NCI-H460 (cell line): ENCODE data around the gene KLHL21. TPM values are rescaled to one million over a fixed set of nuclear protein-coding genes. Genes with fewer than 3 reads are reported as not detected.
"Not testable (repeated sequence)": the region's sequence is repeated elsewhere in the genome, so short reads cannot be mapped to it uniquely, and the experiment has no call there.

Source experiments
- DNase-seq: peaks from one replicate; pipeline ENCODE4 v3.0.0-alpha.2; 2016; ENCODE audit warnings: low read depth; ENCODE audit errors: extremely low read depth
- small RNA-seq, 2 experiments: library from RNA; depleted of rRNA; stranded (forward); fragments of <200 nt; gene quantifications; one replicate each; pipeline ENCODE3, GENCODE V24; 2014
- total RNA-seq: library from RNA; depleted of rRNA; stranded (reverse); fragments of >200 nt; shearing (Covaris generic); gene quantifications from 2 replicates; pipeline ENCODE4 v1.2.3, GENCODE V29; 2014; rRNA removed

Gene KLHL21
- total RNA-seq, 1 experiment from 2014 or later = 14.5 TPM

DNA sequence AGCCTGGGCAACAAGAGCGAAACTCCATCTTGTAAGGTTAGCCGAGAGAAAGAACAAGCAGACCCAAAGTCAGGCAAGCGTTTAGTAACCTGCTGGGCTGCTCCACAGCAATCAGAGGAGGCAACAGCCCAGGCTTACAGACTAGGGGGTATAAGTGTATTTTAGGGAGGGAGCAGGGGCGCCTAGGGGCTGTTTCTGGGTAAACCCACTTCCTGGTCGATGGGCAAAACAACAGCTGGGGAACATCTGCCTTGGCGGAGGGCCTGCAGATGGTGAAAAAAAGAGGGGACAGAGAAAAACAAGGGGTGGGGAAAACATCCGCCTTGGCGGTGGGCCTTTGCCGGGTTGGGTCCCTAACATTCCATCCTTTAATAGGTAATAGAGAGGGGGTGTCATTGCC is 42.4 kb downstream of the KLHL21 start:
- DNase-seq = no peak

DNA sequence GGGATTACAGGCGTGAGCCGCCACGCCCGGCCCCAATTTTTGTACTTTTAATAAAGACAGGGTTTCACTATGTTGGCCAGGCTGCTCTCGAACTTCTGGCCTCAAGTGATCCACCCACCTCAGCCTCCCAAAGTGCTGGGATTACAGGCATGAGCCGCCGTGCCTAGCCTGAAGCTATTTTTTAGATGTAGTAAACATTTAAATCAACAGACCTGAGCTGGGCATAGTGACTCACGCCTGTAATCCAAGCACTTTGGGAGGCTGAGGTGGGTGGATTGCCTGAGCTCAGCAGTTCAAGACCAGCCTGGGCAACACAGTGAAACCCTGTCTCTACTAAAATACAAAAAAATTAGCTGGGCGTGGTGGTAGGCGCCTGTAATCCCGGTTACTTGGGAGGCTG is 43.5 kb downstream of the KLHL21 start:
- DNase-seq = not testable (repeated sequence)

DNA sequence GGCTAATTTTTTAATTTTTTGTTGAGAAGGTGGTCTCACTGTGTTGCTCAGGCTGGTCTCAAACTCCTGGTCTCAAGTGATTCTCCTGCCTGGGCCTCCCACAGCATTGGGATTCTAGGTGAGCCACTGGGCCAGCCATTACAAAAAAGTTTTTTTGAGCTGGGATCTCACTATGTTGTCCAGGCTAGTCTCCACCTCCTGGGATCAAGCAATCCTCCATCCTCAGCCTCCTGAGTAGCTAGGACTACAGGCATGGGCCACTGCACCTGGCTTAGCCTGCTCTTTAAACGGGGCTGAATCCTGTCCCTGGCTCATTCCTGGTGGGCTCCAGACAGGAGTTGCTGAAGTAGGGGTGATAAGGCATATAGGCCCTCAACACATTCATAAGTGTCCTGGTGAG is 45.1 kb downstream of the KLHL21 start:
- DNase-seq = no peak

DNA sequence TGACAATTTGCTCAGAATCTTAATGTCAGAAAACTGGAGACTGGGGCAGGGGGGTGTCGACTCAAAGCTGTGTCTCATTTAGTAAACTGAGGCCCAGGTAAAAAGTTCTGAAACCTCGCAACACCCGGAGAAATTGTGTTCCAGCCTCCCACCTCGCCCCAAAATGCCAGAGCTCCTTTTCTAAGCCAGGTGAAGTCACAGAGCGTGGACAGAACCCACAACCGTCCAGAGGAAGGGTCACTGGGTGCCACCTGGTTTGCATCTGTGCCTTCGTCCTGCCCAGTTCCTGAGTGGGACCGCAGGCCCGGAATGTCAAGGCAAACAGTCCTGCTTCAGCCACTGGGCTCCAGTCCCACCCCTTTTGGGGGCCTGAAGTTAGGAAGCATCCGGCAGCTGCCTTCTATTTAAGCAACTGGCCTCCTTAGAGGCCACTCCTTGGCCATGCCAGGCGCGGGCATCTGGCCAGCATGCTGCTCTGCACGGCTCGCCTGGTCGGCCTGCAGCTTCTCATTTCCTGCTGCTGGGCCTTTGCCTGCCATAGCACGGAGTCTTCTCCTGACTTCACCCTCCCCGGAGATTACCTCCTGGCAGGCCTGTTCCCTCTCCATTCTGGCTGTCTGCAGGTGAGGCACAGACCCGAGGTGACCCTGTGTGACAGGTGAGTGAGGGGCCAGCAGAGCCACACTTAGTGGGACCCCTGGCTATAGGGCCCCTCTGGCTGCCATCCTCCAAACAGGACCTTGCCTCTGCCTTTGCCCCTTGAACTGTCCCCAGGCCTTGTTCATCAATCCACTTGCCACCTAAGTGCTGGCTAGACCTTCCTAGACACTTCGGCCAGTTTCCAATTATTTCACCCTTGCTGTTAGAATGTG is 47.5 kb downstream of the KLHL21 start, which contains the start of gene TAS1R1:
Gene TAS1R1 (plus strand): TSS at position 401 of the 872 bp plus-strand sequence. CDS start 67 bp downstream, at position 468.
- no peak for DNase-seq

DNA sequence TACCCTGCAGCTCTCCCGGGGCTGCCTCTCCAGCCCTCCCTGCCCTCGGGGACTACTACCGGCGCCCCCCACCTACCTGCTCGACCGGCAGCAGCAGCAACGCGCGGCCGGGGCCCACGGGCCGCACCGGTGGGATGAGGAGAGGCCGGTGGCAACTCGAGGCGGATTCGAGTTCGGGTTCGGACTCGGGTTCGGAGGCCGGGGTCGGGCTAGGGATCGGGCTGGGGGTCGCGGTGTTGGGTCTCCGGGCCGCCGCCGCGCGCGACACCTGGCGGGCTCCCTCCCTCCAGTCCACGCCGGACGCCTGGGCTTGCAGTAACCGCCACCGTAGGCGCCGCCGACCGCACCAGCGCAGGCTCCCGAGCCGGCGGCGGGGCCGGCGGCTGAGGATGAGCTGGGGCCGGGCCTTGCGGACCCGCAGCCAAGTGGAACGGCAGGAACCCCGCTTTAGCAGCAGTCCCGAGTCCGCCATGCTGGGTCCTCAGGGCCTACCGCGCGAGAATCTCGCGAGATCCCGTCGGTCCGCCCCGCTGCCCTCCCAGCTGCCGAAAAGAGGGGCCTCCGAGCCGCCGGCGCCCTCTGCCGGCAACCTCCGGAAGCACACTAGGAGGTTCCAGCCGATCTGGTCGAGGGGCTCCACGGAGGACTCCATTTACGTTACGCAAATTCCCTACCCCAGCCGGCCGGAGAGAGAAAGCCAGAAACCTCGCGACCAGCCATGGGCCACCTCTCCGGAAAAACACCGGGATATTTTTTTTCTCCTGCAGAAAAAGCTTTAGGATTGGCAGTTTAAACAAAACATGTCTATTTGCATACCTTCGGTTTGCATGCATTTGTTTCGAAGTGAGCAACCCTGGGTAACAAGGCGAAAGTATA is 48.4 kb downstream of the KLHL21 start, which contains the start of gene NOL9:
Gene NOL9 (minus strand): TSS at position 483 of the 876 bp plus-strand sequence. CDS start 11 bp downstream, at position 472.
- peak; percentile 82 for DNase-seq

DNA sequence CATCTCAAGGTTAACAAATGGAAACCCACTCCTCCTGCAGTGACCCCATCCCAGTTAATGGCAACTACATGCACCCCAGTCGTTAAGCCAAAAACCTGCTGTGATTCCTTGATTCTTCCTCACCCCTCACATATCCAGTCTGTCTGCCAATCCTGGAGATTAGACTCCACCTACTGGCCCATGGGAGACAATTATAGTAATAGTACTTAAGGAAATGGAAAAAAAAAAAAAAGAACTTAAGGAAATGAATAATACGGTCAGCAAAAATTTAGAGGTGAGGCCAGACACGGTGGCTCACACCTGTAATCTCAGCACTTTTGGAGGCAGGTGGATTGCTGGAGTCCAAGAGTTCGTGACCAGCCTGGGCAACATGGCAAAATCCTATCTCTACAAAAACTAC is 55.4 kb downstream of the KLHL21 start:
- DNase-seq = no peak

DNA sequence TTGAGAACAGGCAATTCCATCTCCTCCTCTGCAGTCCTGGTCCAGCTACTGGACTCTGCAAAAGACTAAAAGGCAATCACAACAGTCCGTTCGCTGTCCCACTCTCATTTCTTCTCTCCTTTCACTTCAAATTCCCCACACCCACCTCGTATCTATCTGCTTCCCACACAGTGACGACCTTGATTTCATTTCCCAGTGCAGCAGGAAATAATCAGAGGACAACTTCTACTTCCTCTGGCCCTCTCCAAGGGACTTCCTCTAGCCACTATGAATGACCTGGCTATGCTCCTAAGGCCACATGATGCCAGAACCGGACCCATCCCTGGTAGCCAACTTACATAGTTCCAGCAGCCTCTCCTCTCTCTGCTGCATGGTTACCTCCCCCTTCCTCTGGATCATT is 56.3 kb downstream of the KLHL21 start:
- DNase-seq = no peak

DNA sequence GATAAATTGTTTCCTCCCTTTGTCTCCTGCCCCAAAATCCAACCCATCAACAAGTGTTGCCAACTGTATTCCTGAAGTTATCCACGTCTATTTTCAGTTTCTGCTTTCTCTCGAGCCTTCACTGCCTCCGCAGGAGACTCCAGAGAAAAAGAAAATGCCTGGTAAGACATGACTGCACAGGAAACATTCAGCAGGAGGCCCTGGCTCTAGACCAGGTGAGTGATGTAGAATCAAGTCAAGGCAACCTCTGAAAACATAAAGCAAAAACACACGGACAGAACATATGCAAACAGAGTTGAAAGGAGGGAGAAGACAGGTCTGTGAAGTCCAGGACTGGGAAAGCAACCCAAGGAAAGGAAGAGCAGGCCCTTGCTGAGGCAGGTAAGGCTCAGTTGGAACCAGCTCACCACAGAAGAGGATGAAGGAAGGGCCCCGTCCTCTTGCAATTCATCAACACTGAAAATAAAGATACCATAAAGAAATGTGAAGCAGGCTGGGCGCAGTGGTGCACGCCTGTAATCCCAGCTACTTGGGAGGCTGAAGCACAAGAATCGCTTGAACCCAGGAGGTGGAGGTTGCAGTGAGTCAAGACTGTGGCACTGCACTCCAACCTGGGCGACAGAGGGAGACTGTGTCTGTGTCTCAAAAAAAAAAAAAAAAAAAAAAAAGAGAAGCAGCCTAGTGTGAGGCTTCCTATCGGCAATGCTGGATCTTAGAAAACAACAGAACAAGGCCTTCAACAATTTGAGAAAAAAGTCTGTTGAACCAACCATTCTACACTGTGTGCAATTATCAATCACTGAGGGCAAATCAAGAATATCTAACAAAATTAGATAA is 57.2 kb downstream of the KLHL21 start:
- no peak for DNase-seq

DNA sequence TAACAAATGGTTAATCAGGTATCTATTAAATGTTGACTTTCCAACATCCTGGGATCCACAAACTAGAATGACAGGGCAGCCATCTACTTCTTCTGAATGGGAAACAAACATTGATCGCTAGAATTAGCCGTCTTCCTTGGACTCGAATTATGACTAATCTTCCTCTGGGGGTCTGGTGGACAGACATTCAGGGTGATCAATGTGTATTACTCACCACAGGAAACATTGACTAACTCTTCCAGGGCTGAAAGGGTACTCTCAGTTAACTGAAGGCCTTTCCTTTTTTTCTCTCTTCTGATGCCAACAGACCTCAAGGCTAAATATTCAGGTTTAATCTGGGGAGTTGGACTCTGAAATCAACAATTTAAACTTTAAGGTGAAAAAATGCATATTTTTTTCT is 57.8 kb downstream of the KLHL21 start:
- DNase-seq = no peak

Small RNAs within 50 kb of the gene (small RNA-seq; reads per million reads assigned to genes)
- gene RNU6-731P = 0 reads per million in 2 experiments

Other genes with a start within 250 kb of the KLHL21 start
- 22.5 and 24.4 TPM in 2 replicates for gene ACOT7, start 209.1 kb downstream of the KLHL21 start, total RNA-seq
- 0.57 and 1.0 TPM in 2 replicates for gene HES2, start 182.9 kb downstream of the KLHL21 start, total RNA-seq
- gene ESPN, start 178.1 kb downstream of the KLHL21 start, total RNA-seq = 0.17 TPM in 1 of 2 replicates, not detected in the other
- 3.3 and 4.2 TPM in 2 replicates for gene TNFRSF25, start 136.7 kb downstream of the KLHL21 start, total RNA-seq
- gene PLEKHG5, start 111.2 kb downstream of the KLHL21 start, total RNA-seq = 3.4 and 3.6 TPM in 2 replicates
- 20.2 and 24.5 TPM in 2 replicates for gene NOL9, start 48.4 kb downstream of the KLHL21 start, total RNA-seq
- not detected in 2 replicates for gene TAS1R1, start 47.6 kb downstream of the KLHL21 start, total RNA-seq
- gene ZBTB48, start 22.9 kb downstream of the KLHL21 start, total RNA-seq = 8.2 and 13.2 TPM in 2 replicates
- gene PHF13, start 10.9 kb upstream of the KLHL21 start, total RNA-seq = 4.4 and 4.9 TPM in 2 replicates
- 24.4 and 28.8 TPM in 2 replicates for gene THAP3, start 22.0 kb upstream of the KLHL21 start, total RNA-seq
- 41.1 and 41.5 TPM in 2 replicates for gene DNAJC11, start 98.9 kb upstream of the KLHL21 start, total RNA-seq
- gene CAMTA1, start 182.6 kb upstream of the KLHL21 start, total RNA-seq = 39.0 and 39.9 TPM in 2 replicates